ENCODE measurements around the gene DNAJC2.

The DNAJC2 gene

GRCh38 chr7:103344453-103345149, at the start of gene DNAJC2:
TSS of gene DNAJC2 (minus strand) at chr7:103344767. CDS start at chr7:103344622, 145 bp downstream.
- in situ Hi-C loops (cut with MboI; ENCODE audit: low sequenced_read_pairs, unreplicated experiment), result no loop called here
- no peak for TF ChIP-seq CTCF (IDR thresholded peaks at IDR 0.05; ENCODE audit: borderline replicate concordance, control extremely low read depth, extremely low read depth, insufficient read depth, missing control alignments)
- DNase-seq (ENCODE audit: low spot score), result peak; percentile 89

GRCh38 chr7:103391976-103392375, 47.4 kb upstream of the DNAJC2 start:
- no peak for TF ChIP-seq CTCF (IDR thresholded peaks at IDR 0.05; ENCODE audit: borderline replicate concordance, control extremely low read depth, extremely low read depth, insufficient read depth, missing control alignments)
- no peak for DNase-seq (ENCODE audit: low spot score)
- in situ Hi-C loops (cut with MboI; ENCODE audit: low sequenced_read_pairs, unreplicated experiment), result no loop called here

- in situ Hi-C loops (cut with MboI; ENCODE audit: low sequenced_read_pairs, unreplicated experiment), result no loop called here
- no peak for TF ChIP-seq CTCF (IDR thresholded peaks at IDR 0.05; ENCODE audit: borderline replicate concordance, control extremely low read depth, extremely low read depth, insufficient read depth, missing control alignments)
- DNase-seq (ENCODE audit: low spot score), result no peak
Measured at GRCh38 chr7:103391150-103391549, 46.6 kb upstream of the DNAJC2 start.

GRCh38 chr7:103389263-103389662, 44.7 kb upstream of the DNAJC2 start:
- in situ Hi-C loops (cut with MboI; ENCODE audit: low sequenced_read_pairs, unreplicated experiment), result no loop called here
- DNase-seq (ENCODE audit: low spot score), result no peak
- no peak for TF ChIP-seq CTCF (IDR thresholded peaks at IDR 0.05; ENCODE audit: borderline replicate concordance, control extremely low read depth, extremely low read depth, insufficient read depth, missing control alignments)

- in situ Hi-C loops (cut with MboI; ENCODE audit: low sequenced_read_pairs, unreplicated experiment), result no loop called here
- no peak for TF ChIP-seq CTCF (IDR thresholded peaks at IDR 0.05; ENCODE audit: borderline replicate concordance, control extremely low read depth, extremely low read depth, insufficient read depth, missing control alignments)
Measured at GRCh38 chr7:103388469-103389140, 44.0 kb upstream of the DNAJC2 start.

GRCh38 chr7:103387242-103387641, 42.7 kb upstream of the DNAJC2 start:
- TF ChIP-seq CTCF (IDR thresholded peaks at IDR 0.05; ENCODE audit: borderline replicate concordance, control extremely low read depth, extremely low read depth, insufficient read depth, missing control alignments), result no peak
- DNase-seq (ENCODE audit: low spot score), result no peak
- in situ Hi-C loops (cut with MboI; ENCODE audit: low sequenced_read_pairs, unreplicated experiment), result no loop called here

More at GRCh38 chr7:103388469-103389140, 44.0 kb upstream of the DNAJC2 start:
- no peak for DNase-seq (ENCODE audit: low spot score)
